ENCODE measurements around the gene KLHDC4.

GRCh38 chr16:87707097-87707496 is 58.7 kb downstream of the KLHDC4 start:
- TF ChIP-seq CTCF (IDR thresholded peaks at IDR 0.05) (no peak), POLR2A (IDR thresholded peaks at IDR 0.05) (no peak)
